NCI-H82 treated with DMSO at 0.1 percent for 48 hours (cell line): Measurements from ENCODE around the gene GRAMD4.

Source experiments
- DNase-seq: peaks from one replicate; lab custom pipeline; 2025; ENCODE audit not compliant: unreplicated experiment; lab: John Stamatoyannopoulos, UW

The GRAMD4 gene

DNA sequence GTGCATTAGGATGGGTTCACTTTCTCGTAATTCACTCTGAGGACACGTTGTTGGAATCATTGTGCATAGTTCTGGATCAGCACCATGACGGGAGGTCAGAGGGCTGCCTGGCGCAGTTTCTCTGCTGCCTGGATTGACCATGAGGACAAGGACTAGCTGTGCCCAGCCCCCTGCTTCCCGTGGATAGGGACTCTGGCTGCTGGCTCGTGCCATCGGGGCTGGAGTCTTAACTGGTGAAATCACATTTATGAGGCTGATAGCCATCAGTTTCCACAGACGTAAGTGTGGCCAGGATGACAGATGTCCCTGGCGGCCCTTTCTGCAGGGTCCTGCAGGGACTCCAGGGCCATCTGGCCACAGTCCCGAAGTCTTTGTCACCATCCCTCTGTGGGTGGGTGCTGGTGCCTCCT, 24.1 kb upstream of the GRAMD4 start:
- DNase-seq, result no peak

GRCh38 chr22:46596819-46597218, 23.4 kb upstream of the GRAMD4 start:
- no peak for DNase-seq

DNA sequence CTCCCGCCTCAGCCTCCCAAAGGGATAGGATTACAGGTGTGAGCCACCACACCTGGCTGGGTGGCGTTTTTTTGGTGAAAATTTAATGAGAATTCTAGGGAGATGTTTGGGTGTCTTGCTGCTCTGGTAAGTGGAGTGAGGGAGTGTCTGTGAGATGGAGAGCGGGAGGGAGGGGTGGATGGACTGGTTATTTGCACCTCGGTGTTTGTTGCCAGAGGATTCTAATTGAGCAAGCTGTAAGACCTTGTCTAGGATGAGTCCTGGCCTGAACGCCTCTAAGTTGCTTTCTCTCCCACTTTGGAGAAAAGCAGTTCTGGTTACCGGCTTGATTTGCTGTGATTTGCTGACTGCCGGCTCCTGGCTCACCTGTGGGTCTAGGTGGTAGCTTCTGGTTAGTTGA, 22.0 kb upstream of the GRAMD4 start:
- no peak for DNase-seq

GRCh38 chr22:46598737-46599424, 21.3 kb upstream of the GRAMD4 start:
- no peak for DNase-seq

- DNase-seq, result no peak
These were observed 19.9 kb upstream of the GRAMD4 start for GRCh38 chr22:46600273-46600796.

- no peak for DNase-seq
These were observed 18.2 kb upstream of the GRAMD4 start for GRCh38 chr22:46602025-46602424.

DNA sequence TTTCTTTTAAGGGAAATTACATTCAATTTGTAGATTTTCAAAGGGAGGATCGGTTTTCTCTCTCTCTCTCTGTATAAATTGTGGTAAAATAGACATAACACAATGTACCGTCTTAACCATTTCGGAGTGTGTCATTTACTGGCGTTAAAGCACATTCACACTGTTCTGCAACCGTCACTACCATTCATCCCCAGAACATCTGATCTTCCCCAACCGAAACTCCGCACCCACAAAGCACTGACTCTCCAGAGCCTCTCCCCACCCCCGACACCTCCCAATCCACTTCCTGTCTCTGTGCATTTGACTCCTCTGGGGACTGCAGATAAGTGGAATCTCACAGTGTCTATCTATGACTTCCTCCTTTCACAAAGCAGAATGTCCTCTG, 15.9 kb upstream of the GRAMD4 start:
- no peak for DNase-seq

DNA sequence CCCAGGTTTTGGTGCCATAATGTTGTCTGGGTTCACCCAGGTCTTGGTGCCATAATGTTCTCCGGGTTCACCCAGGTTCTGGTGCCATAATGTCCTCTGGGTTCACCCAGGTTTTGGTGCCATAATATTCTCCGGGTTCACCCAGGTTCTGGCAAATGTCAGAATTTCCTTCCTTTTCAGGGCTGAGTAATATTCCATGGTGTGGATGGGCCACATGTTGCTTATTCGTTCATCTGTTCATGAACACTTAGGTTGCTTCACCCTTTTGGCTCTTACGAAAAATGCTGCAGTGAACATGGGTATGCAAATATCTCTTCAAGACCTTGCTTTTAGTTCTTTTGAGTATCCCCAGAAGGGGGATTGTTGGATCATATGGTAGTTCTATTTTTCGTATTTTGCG, 15.1 kb upstream of the GRAMD4 start:
- no peak for DNase-seq

GRCh38 chr22:46606886-46607285, 13.3 kb upstream of the GRAMD4 start:
- no peak for DNase-seq

- no peak for DNase-seq
These were observed 12.6 kb upstream of the GRAMD4 start for GRCh38 chr22:46607483-46608114.

- no peak for DNase-seq
These were observed 11.0 kb upstream of the GRAMD4 start for GRCh38 chr22:46609175-46609690.

- no peak for DNase-seq
These were observed 10.4 kb upstream of the GRAMD4 start for GRCh38 chr22:46609724-46610201.

DNA sequence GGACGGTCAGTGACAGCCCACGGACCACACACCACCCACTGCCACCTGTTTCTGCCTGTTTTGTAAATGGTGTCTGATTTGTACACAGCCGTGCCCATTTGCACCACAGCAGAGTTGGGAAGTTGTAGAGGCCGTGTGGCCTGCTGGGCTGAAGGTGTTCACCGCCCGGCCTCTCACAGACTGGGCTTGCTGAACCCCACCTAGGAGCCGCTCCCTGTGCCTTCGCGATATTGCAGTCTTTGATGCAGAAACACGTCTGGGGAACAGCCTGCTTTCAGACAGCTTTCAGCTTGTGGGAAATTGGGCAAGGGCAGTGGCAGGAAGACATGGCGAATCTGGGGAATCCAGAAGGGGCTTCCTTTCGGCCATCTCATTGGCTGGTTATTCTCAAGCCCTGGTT, 9.8 kb upstream of the GRAMD4 start:
- DNase-seq, result no peak

DNA sequence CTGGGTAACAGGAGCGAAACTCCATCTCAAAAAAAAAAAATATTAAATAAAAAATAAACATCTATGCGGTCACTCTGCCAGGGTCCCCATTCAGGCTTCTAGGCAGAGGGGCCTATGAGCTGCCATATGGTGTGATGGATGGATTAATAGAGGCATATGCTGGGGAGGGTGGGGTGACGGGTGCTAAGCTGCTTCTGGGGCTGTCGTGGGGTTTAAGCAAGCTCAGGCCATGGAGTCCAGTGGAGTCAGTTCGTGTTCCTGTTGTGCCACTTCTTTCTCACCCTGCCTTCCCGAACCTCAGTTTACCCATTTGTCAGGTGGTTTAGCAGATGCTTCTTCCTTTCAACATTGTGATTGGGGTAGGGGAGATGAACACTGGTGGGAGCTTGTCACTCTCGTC, 9.0 kb upstream of the GRAMD4 start:
- no peak for DNase-seq

GRCh38 chr22:46612341-46612903, 7.8 kb upstream of the GRAMD4 start:
- no peak for DNase-seq

- no peak for DNase-seq
These were observed 7.1 kb upstream of the GRAMD4 start for GRCh38 chr22:46612904-46613605.

- DNase-seq, result no peak
These were observed 6.6 kb upstream of the GRAMD4 start for GRCh38 chr22:46613606-46614021.

DNA sequence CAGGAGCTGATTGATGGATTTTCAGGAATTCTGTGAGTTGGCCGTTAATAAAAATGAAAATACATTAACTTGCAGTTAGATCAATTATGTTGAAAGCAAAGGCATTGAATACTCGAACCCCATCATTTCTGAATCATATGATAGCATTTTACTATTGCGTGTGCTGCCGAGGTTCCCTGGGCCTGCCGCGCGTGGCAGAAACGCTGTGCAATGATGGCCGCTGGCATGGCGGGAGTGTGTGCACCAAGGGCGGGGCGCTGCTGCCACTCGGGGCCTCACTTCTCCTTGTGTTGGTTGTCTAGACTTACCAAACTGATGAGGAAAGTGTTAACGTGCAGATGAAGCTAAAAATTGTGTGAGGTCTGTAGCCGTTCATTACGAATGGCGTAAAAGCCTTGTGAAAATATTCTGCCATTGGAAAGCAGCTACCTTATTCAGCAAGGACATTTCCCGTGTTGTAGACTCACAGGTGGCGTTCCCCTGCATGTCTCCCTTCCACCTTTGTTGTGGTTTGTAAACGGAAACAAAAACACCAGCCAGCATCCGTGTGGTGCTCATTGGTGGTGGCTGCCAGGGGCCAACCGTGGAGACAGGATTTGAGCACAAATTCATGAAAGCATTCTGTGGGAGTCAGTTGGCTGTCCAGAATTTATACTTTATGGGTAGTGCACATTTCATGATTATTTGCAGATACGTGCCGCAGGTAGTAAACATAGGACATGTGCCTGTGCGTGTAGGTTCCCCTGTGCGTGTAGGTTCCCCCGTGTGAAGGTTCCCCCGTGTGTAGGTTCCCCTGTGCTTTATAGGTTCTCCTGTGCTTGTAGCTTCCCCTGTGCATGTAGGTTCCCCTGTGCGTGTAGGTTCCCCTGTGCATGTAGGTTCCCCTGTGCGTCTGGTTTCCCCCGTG, 5.9 kb upstream of the GRAMD4 start:
- DNase-seq, result no peak

DNA sequence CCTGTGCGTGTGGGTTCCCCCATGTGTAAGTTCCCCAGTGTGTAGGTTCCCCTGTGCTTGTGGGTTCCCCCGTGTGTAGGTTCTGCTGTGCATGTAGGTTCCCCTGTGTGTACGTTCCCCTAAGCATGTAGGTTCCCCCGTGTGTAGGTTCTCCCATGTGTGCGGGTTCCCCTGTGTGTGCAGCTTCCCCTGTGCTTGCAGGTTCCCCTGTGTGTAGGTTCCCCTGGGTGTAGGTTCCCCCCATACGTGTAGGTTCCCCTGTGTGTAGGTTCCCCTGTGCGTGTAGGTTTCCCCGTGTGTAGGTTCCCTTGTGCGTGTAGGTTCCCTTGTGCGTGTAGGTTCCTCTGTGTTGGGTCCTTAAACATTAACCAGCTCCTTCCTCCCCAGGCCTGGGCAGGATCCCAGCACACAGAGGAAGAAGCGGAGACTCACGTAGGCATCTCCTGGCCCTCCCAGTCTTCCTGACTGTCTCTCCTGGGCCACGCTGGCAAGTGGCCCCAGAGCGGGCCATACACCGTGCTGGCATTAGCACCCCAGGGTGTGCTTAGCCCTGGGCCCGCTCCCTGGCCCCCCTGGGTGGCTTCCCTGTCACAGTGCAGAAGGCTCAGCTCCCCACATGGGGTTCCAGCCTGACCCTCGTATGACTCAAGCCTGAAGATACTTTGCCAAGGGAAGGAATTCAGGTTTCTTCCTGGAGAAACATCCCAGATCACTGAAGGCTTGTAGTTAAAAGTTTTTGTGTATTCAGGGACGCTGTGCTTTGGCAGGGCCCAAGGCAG, 2.8 kb upstream of the GRAMD4 start:
- DNase-seq, result no peak
